ENCODE measurements around the gene PSEN1. TPM values are rescaled to one million over a fixed set of nuclear protein-coding genes. Genes with fewer than 3 reads are reported as not detected.

The PSEN1 gene
- total and polyA plus RNA-seq, 2 of the 8 experiments (the other 6 are each of a cell fraction or from before 2014, with no cell fraction given): 10.1 to 38.7 TPM

DNA sequence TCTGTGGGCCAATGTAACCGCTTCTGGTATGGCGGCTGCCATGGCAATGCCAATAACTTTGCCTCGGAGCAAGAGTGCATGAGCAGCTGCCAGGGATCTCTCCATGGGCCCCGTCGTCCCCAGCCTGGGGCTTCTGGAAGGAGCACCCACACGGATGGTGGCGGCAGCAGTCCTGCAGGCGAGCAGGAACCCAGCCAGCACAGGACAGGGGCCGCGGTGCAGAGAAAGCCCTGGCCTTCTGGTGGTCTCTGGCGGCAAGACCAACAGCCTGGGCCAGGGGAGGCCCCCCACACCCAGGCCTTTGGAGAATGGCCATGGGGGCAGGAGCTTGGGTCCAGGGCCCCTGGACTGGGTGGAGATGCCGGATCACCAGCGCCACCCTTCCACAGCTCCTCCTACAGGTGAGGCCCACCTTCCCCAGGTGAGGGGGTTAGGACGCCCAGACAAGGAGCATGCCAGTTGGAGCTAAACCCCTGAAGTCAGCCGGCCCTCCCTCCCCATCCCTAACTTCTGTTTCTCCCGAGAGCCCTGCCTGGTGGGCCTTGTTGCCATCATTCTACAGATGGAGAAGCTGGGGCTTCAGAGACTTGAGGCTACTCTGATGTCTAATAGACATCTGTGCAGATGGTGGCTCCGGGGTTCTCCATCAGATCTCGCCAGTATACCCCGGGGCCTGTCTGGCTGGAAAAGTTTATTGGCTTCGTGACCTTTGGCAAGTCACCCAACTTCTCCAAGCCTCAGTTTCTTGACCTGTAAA, 126.3 kb downstream of the PSEN1 start:
- no peak overlapping the region for H3K23ac ChIP-seq (ENCODE audit: insufficient read length)
- TF ChIP-seq, protein P1, sequence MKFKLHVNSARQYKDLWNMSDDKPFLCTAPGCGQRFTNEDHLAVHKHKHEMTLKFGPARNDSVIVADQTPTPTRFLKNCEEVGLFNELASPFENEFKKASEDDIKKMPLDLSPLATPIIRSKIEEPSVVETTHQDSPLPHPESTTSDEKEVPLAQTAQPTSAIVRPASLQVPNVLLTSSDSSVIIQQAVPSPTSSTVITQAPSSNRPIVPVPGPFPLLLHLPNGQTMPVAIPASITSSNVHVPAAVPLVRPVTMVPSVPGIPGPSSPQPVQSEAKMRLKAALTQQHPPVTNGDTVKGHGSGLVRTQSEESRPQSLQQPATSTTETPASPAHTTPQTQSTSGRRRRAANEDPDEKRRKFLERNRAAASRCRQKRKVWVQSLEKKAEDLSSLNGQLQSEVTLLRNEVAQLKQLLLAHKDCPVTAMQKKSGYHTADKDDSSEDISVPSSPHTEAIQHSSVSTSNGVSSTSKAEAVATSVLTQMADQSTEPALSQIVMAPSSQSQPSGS (IDR thresholded peaks at IDR 0.05; ENCODE audit: low read length): no peak
- H3K23me2 ChIP-seq (ENCODE audit: low read depth, low read length): no peaks in the 10 kb centered on the region
- ChIA-PET CTCF (ENCODE audit: partially characterized antibody) (interaction anchor here (0.9 to 2.3 kb wide), 5 partner anchors 12 to 31 kb away, joined by 3 to 15 read pairs (median 4); no protein-coding TSS in a partner anchor), POLR2A (ENCODE audit: partially characterized antibody) (interaction anchor here (0.8 to 3.8 kb wide), 4 partner anchors 8 to 196 kb away, joined by 3 to 21 read pairs (median 4); partner anchors contain the start of gene NUMB)
- H3K79me1 ChIP-seq (ENCODE audit: low read depth, low read length): no peaks in the 10 kb centered on the region
- H3K9ac ChIP-seq (replicated peaks in 1 of 4; ENCODE audit: extremely low read depth in 1 of 4, low read depth in 3 of 4, low read length in 3 of 4): no peak overlapping the region
- H4K20me1 ChIP-seq (replicated peaks in 1 of 2; ENCODE audit: control insufficient read depth in 1 of 2, insufficient read depth in 2 of 2, low read length in 2 of 2): peaks cover 0 to 4% of the 10 kb centered on the region in 2 experiments
- no peak overlapping the region for H2BK12ac ChIP-seq (ENCODE audit: low read depth, low read length)
- no peak overlapping the region for H3K18ac ChIP-seq (ENCODE audit: extremely low read depth, low read length)
- no peak overlapping the region for H3K56ac ChIP-seq (replicated peaks; ENCODE audit: insufficient read length, low read depth, low read length)
- no peak overlapping the region for H3K4ac ChIP-seq (replicated peaks; ENCODE audit: insufficient read length, low read depth, low read length)
- no peak overlapping the region for H2AFZ ChIP-seq (ENCODE audit: low read length)
- H4K8ac ChIP-seq (ENCODE audit: extremely low read depth, insufficient read depth, low read length): no peak overlapping the region
- WGBS, 2 experiments (ENCODE audit: extremely low coverage in 1 of 2, insufficient coverage in 1 of 2, insufficient read length in 1 of 2, insufficient replicate concordance in 2 of 2, low coverage in 1 of 2, low lambda C conversion rate in 2 of 2, missing lambda C conversion rate in 1 of 2): 93% methylated on average over 19 of the region's 20 CpGs; no CpG with 5 or more reads in 1 of the 2 experiments
- no peak for FAIRE-seq
- no peak overlapping the region for H3K4me3 ChIP-seq (ENCODE audit: extremely low read depth in 1 of 4, insufficient read depth in 2 of 4, low read depth in 3 of 4, low read length in 4 of 4)
- H3K36me3 ChIP-seq (ENCODE audit: control insufficient read depth in 2 of 4, insufficient read depth in 4 of 4, low read length in 3 of 4): peaks cover 1 to 26% (median 12%) of the 10 kb centered on the region in 4 experiments; a peak in 6 of 8 replicates
- H3K14ac ChIP-seq (ENCODE audit: insufficient read length): no peak overlapping the region
- H3K27me3 ChIP-seq (replicated peaks in 1 of 4; ENCODE audit: control insufficient read depth in 3 of 4, extremely low read depth in 1 of 4, insufficient read depth in 3 of 4, low read length in 3 of 4): no peaks in the 10 kb centered on the region
- no peak for DNase-seq (ENCODE audit: low read depth in 1 of 2, low spot score in 2 of 2)
- H2AK5ac ChIP-seq (ENCODE audit: low read depth, low read length): no peak overlapping the region
- no peak overlapping the region for H2BK5ac ChIP-seq (ENCODE audit: low read depth, low read length)
- H4K5ac ChIP-seq (ENCODE audit: insufficient read length, low read depth, low read length): no peak overlapping the region
- H3K79me2 ChIP-seq (ENCODE audit: control insufficient read depth in 1 of 2, insufficient read depth in 2 of 2, low read length in 2 of 2): no peaks in the 10 kb centered on the region
- no peak overlapping the region for H2BK20ac ChIP-seq (ENCODE audit: low read length)
- no peak overlapping the region for H3K4me2 ChIP-seq (ENCODE audit: insufficient read depth in 1 of 2, low read depth in 2 of 2, low read length in 2 of 2)
- H3K4me1 ChIP-seq (replicated peaks in 1 of 4; ENCODE audit: control insufficient read depth in 3 of 4, insufficient read depth in 4 of 4, low read length in 3 of 4): no peaks in the 10 kb centered on the region; a peak in 2 of 7 replicates
- H2BK15ac ChIP-seq (ENCODE audit: low read length): no peak overlapping the region
- H2BK120ac ChIP-seq (replicated peaks; ENCODE audit: low read depth, low read length): no peak overlapping the region
- no peak overlapping the region for H4K91ac ChIP-seq (replicated peaks; ENCODE audit: insufficient read length, low read length)
- no peaks in the 10 kb centered on the region for H3K9me3 ChIP-seq (ENCODE audit: insufficient read depth in 2 of 2, low read depth in 1 of 2, low read length in 1 of 2)
- no peak overlapping the region for H3K27ac ChIP-seq (ENCODE audit: low read depth, low read length)

All from H1 (cell line).